A549 (cell line): ENCODE results near the gene KCNJ1. TPM values are rescaled to one million over a fixed set of nuclear protein-coding genes. Genes with fewer than 3 reads are reported as not detected.
A peak's percentile ranks its signal among the peaks of the same experiment; 100 is the strongest.

Experiments used
- ATAC-seq, 2 experiments: fragments of 200-7000 bp in 1 of 2; fragments of >200 bp in 1 of 2; cut with Nextera tagmentation in 1 of 2; cut with Tn5 transposase in 1 of 2; 3 replicates each; pipeline versions ENCODE4 v1.8.0 to v1.9.1; 2018 to 2020; ENCODE audit warnings: mild to moderate bottlenecking in 1 of 2, moderate library complexity in 1 of 2
- CTCF ChIA-PET: fragments of 300-600 bp; sonication (Branson Sonifier 250); formaldehyde crosslinking; extraction: SDS; loops from one replicate; lab custom pipeline; 2021; ENCODE audit warnings: antibody characterized with exemption, inconsistent platforms; lab: Yijun Ruan, JAX
- POLR2A ChIA-PET: fragments of 350-600 bp; formaldehyde crosslinking; extraction: SDS; loops from one replicate; lab custom pipeline; 2021; ENCODE audit warnings: antibody characterized with exemption, inconsistent platforms; lab: Yijun Ruan, JAX
- DNase-seq, 2 experiments: peaks; one replicate each; pipeline versions ENCODE4 v3.0.0 to v3.0.0-alpha.2; 2011 to 2016; ENCODE audit warnings: low read depth in 1 of 2, low spot score in 1 of 2
- FAIRE-seq: peaks from 2 replicates; lab custom pipeline; 2011; peaks lifted over from hg19 to GRCh38; lab: Jason Lieb, UNC
- H3K27ac ChIP-seq, 2 experiments: fragments of >200 bp; sonication (Bioruptor Twin); formaldehyde crosslinking; 3 replicates each; pipeline ENCODE4 v1.5.1; 2016 to 2017
- H3K4me1 ChIP-seq: fragments of >200 bp; sonication (Bioruptor Twin); formaldehyde crosslinking; 3 replicates; pipeline ENCODE4 v1.6.1; 2016
- H3K4me2 ChIP-seq: fragments of >200 bp; sonication (Bioruptor Twin); formaldehyde crosslinking; 3 replicates; pipeline ENCODE4 v1.6.1; 2016
- H3K4me3 ChIP-seq: fragments of >200 bp; sonication (Bioruptor Twin); formaldehyde crosslinking; 3 replicates; pipeline ENCODE4 v1.5.1; 2016
- H3K9me3 ChIP-seq: fragments of >200 bp; sonication (Bioruptor Twin); formaldehyde crosslinking; 3 replicates; pipeline ENCODE4 v1.6.1; 2016
- BCL3 ChIP-seq: fragments of >200 bp; sonication (Bioruptor Twin); formaldehyde crosslinking; IDR thresholded peaks from 3 replicates; pipeline ENCODE4 v1.6.1; 2016
- CTCF ChIP-seq: fragments of >200 bp; sonication (Bioruptor Twin); formaldehyde crosslinking; IDR thresholded peaks from 3 replicates; pipeline ENCODE4 v1.5.1; 2016
- ESRRA ChIP-seq: fragments of 150-350 bp; IDR thresholded peaks from 2 replicates; pipeline ENCODE4 v1.6.1; 2014; ENCODE audit warnings: mild to moderate bottlenecking, low read length, borderline replicate concordance
- FOSL2 ChIP-seq, 2 experiments: fragments of 450-650 bp in 1 of 2; fragments of >200 bp in 1 of 2; sonication (Bioruptor Twin) in 1 of 2; formaldehyde crosslinking; IDR thresholded peaks; 2 replicates each; pipeline versions ENCODE4 v1.5.0 to v1.6.1; 2016 to 2020; ENCODE audit warnings: mild to moderate bottlenecking in 1 of 2, moderate library complexity in 1 of 2
- FOXS1 ChIP-seq: fragments of 250-450 bp; sonication (Bioruptor Pico); IDR thresholded peaks from 2 replicates; pipeline ENCODE4 v1.5.0; 2020; ENCODE audit warnings: mild to moderate bottlenecking, moderate library complexity
- HDAC2 ChIP-seq: fragments of 200-600 bp; sonication (generic); IDR thresholded peaks from 2 replicates; pipeline ENCODE4 v1.6.1; 2016
- MAFK ChIP-seq: fragments of 450-650 bp; IDR thresholded peaks from 2 replicates; pipeline ENCODE4 v1.6.1; 2014; ENCODE audit not compliant: partially characterized antibody
- MYC ChIP-seq: IDR thresholded peaks from 2 replicates; pipeline ENCODE4 v1.6.1; 2012; ENCODE audit warnings: mild to moderate bottlenecking, inconsistent platforms, low read length, improper control_type of control experiment, borderline replicate concordance
- NFE2L2 ChIP-seq: fragments of 150-350 bp; conservative IDR thresholded peaks from 2 replicates; pipeline ENCODE4 v1.6.1; 2014; ENCODE audit warnings: low read length
- PBX3 ChIP-seq: IDR thresholded peaks from 2 replicates; pipeline ENCODE4 v1.6.1; 2012
- RAD21 ChIP-seq, 2 experiments: fragments of >200 bp in 1 of 2; sonication (Bioruptor Twin) in 1 of 2; formaldehyde crosslinking in 1 of 2; IDR thresholded peaks in 1 of 2; conservative IDR thresholded peaks in 1 of 2; 2 replicates in 1 of 2; 3 replicates in 1 of 2; pipeline ENCODE4 v1.6.1; 2012 to 2018; ENCODE audit warnings: inconsistent platforms in 1 of 2
- REST ChIP-seq: fragments of 200-600 bp; sonication (generic); IDR thresholded peaks from 2 replicates; pipeline ENCODE4 v1.6.1; 2016; ENCODE audit warnings: antibody characterized with exemption, mild to moderate bottlenecking, moderate library complexity
- SMC3 ChIP-seq: fragments of >200 bp; sonication (Bioruptor Twin); formaldehyde crosslinking; IDR thresholded peaks from 3 replicates; pipeline ENCODE4 v1.6.1; 2018; ENCODE audit warnings: inconsistent platforms
- TFCP2L1 ChIP-seq: fragments of 250-450 bp; sonication (Bioruptor Pico); IDR thresholded peaks from 2 replicates; pipeline ENCODE4 v1.5.0; 2021; ENCODE audit warnings: mild to moderate bottlenecking
- ZNF302 ChIP-seq: fragments of 250-450 bp; sonication (Bioruptor Pico); IDR thresholded peaks from 2 replicates; pipeline ENCODE4 v1.9.0; 2021; ENCODE audit warnings: inconsistent platforms, mild to moderate bottlenecking, moderate library complexity
- WGBS: methylation state at CpG from one replicate; pipeline ENCODE4 v1.1.6; 2017; ENCODE audit errors: missing lambda C conversion rate; 5-methylcytosine and 5-hydroxymethylcytosine counted together
- polyA plus RNA-seq, 4 experiments: library from polyadenylated mRNA; depleted of rRNA in 3 of 4; stranded (reverse); fragments of >200 nt; fragmentation: RNase III in 1 of 4; extraction: RNeasy Plus Mini Kit Qiagen cat#74134 plus additional on column Dnase treatment in 1 of 4; gene quantifications; 2 replicates in 3 of 4; 3 replicates in 1 of 4; pipeline ENCODE4 v1.2.3, GENCODE V29; 2011 to 2017

The KCNJ1 gene
- polyA plus RNA-seq, 2 of the 4 experiments (the other 2 are of a cell fraction) = 0.12 TPM; not detected in 1

GRCh38 chr11:128832121-128832497 lies 35.0 kb downstream of the KCNJ1 start (continued):
- no peak for TF ChIP-seq NFE2L2
- no peak for TF ChIP-seq PBX3
- TF ChIP-seq ESRRA = no peak
- no peak for TF ChIP-seq MAFK
- no peak for TF ChIP-seq FOXS1
- no peak for TF ChIP-seq FOSL2 (IDR thresholded peaks at IDR 0.05)
- no peak for TF ChIP-seq FOSL2 (CRISPR knock-in tag; IDR thresholded peaks at IDR 0.05)
- TF ChIP-seq, all 56 proteins: peak for 0

- no peak for FAIRE-seq
- Histone ChIP-seq H3K9me3 (no peaks in the 10 kb centered on the region), H3K4me2 (peak overlapping the region; percentile 61), H3K4me3 (no peak overlapping the region), H3K4me1 (0 out of 3 replicates have a peak, but pooled peaks cover 4% of the 10 kb centered on the region), H3K27ac (no peak overlapping the region)
- ChIA-PET CTCF (interaction anchor here (0.6 to 8.2 kb wide), 35 partner anchors 8 to 799 kb away, joined by 3 to 97 read pairs (median 5); no protein-coding TSS in a partner anchor), POLR2A (no interaction called here)
- peak; percentile 75 to 97; a peak in 4 of 6 replicates for ATAC-seq
- TF ChIP-seq ZNF302 (no peak), SMC3 (peak; percentile 80), TFCP2L1 (CRISPR knock-in tag) (no peak), CTCF (peak; percentile 77), REST (no peak), RAD21 (conservative IDR thresholded peaks at IDR 0.05 in 1 of 2, IDR thresholded peaks at IDR 0.05 in 1 of 2) (peak; percentile 76 to 82), HDAC2 (no peak), BCL3 (no peak), MYC (no peak), ESRRA (no peak)
- 15% methylated on average over 14 of the region's 14 CpGs for WGBS
- DNase-seq = peak; percentile 25 to 67
Measured at GRCh38 chr11:128831174-128832120, 35.6 kb downstream of the KCNJ1 start.
